NCI-H1694 treated with DMSO at 0.1 percent for 48 hours (cell line): Measurements from ENCODE around the gene SLC37A4.
"Not testable (repeated sequence)": the region's sequence is repeated elsewhere in the genome, so short reads cannot be mapped to it uniquely, and the experiment has no call there.

ENCODE experiments used
- DNase-seq: peaks from one replicate; lab custom pipeline; 2025; lab: John Stamatoyannopoulos, UW

Gene SLC37A4

GRCh38 chr11:119017377-119017776 lies 13.3 kb downstream of the SLC37A4 start:
- DNase-seq = not testable (repeated sequence)

GRCh38 chr11:119016216-119017009 lies 14.3 kb downstream of the SLC37A4 start:
- no peak for DNase-seq

GRCh38 chr11:119015054-119015611 lies 15.5 kb downstream of the SLC37A4 start:
- no peak for DNase-seq

- no peak for DNase-seq
Observed at GRCh38 chr11:119014209-119014924, 16.3 kb downstream of the SLC37A4 start.

GRCh38 chr11:119012629-119013170 lies 18.0 kb downstream of the SLC37A4 start:
- no peak for DNase-seq

- DNase-seq = no peak
Observed at GRCh38 chr11:119011476-119012053, 19.1 kb downstream of the SLC37A4 start.

GRCh38 chr11:119006656-119007055 lies 24.0 kb downstream of the SLC37A4 start:
- DNase-seq = no peak

- no peak for DNase-seq
Observed at GRCh38 chr11:119000906-119001305, 29.8 kb downstream of the SLC37A4 start.

GRCh38 chr11:118998822-118999221 lies 31.9 kb downstream of the SLC37A4 start:
- no peak for DNase-seq

GRCh38 chr11:118998388-118998717 lies 32.3 kb downstream of the SLC37A4 start:
- no peak for DNase-seq

GRCh38 chr11:118997627-118998387 lies 32.9 kb downstream of the SLC37A4 start, which contains the start of gene CENATAC:
TSS of gene CENATAC (plus strand) at chr11:118998138. CDS start at chr11:118998198, 60 bp downstream.
- DNase-seq = peak; percentile 49

GRCh38 chr11:118996926-118997626 lies 33.6 kb downstream of the SLC37A4 start:
- DNase-seq = no peak

GRCh38 chr11:118991486-118992038 lies 39.1 kb downstream of the SLC37A4 start:
- not testable (repeated sequence) for DNase-seq

GRCh38 chr11:118988280-118988679 lies 42.4 kb downstream of the SLC37A4 start:
- DNase-seq = no peak

- no peak for DNase-seq
Observed at GRCh38 chr11:118984825-118985224, 45.9 kb downstream of the SLC37A4 start.

GRCh38 chr11:118984337-118984736 lies 46.3 kb downstream of the SLC37A4 start:
- DNase-seq = not testable (repeated sequence)

GRCh38 chr11:118980191-118980881 lies 50.3 kb downstream of the SLC37A4 start:
- DNase-seq = no peak

GRCh38 chr11:118979434-118979833 lies 51.2 kb downstream of the SLC37A4 start:
- DNase-seq = no peak

- DNase-seq = no peak
Observed at GRCh38 chr11:118975771-118976709, 54.6 kb downstream of the SLC37A4 start.
